PC-9 (cell line): ENCODE results near the gene NUP205. TPM values are rescaled to one million over a fixed set of nuclear protein-coding genes. Genes with fewer than 3 reads are reported as not detected.
"Not testable (repeated sequence)": the region's sequence is repeated elsewhere in the genome, so short reads cannot be mapped to it uniquely, and the experiment has no call there.

Experiments
- BruUV-seq: library from RNA; stranded (reverse); fragments of 400-500 nt; replicated peaks from 2 replicates; lab custom pipeline; 2021; lab: Mats Ljungman, UMichigan
- CTCF ChIA-PET: fragments of 300-600 bp; sonication (Branson Sonifier 250); formaldehyde crosslinking; loops from one replicate; lab custom pipeline; 2022; ENCODE audit warnings: antibody characterized with exemption; lab: Charles Lee
- POLR2A ChIA-PET: fragments of 300-600 bp; sonication (Branson Sonifier 250); formaldehyde crosslinking; loops from one replicate; lab custom pipeline; 2022; ENCODE audit warnings: antibody characterized with exemption; ENCODE audit not compliant: unreplicated experiment; lab: Charles Lee
- DNase-seq, 2 experiments: peaks; one replicate each; pipeline versions ENCODE4 v3.0.0 to v3.0.0-alpha.2; 2015 to 2022; ENCODE audit warnings: mixed read lengths in 1 of 2
- H2AFZ ChIP-seq: fragments of 200-600 bp; sonication (generic); 2 replicates; pipeline ENCODE4 v1.8.1; 2017; ENCODE audit warnings: antibody characterized with exemption
- H3F3A ChIP-seq: fragments of 200-600 bp; sonication (generic); 2 replicates; pipeline ENCODE4 v1.8.1; 2017; ENCODE audit warnings: antibody characterized with exemption, mild to moderate bottlenecking, low read depth; ENCODE audit not compliant: insufficient read depth
- H3K27ac ChIP-seq: fragments of 200-600 bp; sonication (generic); 2 replicates; pipeline ENCODE4 v1.6.1; 2016; ENCODE audit warnings: mixed run types
- H3K27me3 ChIP-seq: fragments of 200-600 bp; sonication (generic); 2 replicates; pipeline ENCODE4 v1.6.1; 2016; ENCODE audit warnings: low read depth, mixed run types; ENCODE audit not compliant: insufficient read depth
- H3K36me3 ChIP-seq: fragments of 200-600 bp; sonication (generic); 2 replicates; pipeline ENCODE4 v1.6.1; 2016; ENCODE audit warnings: low read depth, mixed run types
- H3K4me1 ChIP-seq: fragments of 200-600 bp; sonication (generic); replicated peaks from 2 replicates; pipeline ENCODE4 v1.6.1; 2016; ENCODE audit warnings: mixed run types; ENCODE audit not compliant: insufficient read depth
- H3K4me2 ChIP-seq: fragments of 200-600 bp; sonication (generic); 2 replicates; pipeline ENCODE4 v1.6.1; 2017; ENCODE audit warnings: mixed run types
- H3K4me3 ChIP-seq: fragments of 200-600 bp; sonication (generic); 2 replicates; pipeline ENCODE4 v1.6.1; 2016; ENCODE audit warnings: mixed run types
- H3K79me2 ChIP-seq: fragments of 200-600 bp; sonication (generic); 2 replicates; pipeline ENCODE4 v1.6.1; 2017; ENCODE audit warnings: low read depth, mixed run types
- H3K9me2 ChIP-seq: fragments of 200-600 bp; sonication (generic); 2 replicates; pipeline ENCODE4 v1.8.1; 2017; ENCODE audit warnings: mild to moderate bottlenecking; ENCODE audit not compliant: insufficient read depth
- H3K9me3 ChIP-seq: fragments of 200-600 bp; sonication (generic); 2 replicates; pipeline ENCODE4 v1.8.1; 2016; ENCODE audit warnings: low read depth; ENCODE audit not compliant: insufficient read depth
- H4K20me1 ChIP-seq: fragments of 200-600 bp; sonication (generic); 2 replicates; pipeline ENCODE4 v1.8.1; 2017; ENCODE audit not compliant: insufficient read depth
- EZH2 ChIP-seq: fragments of 200-600 bp; sonication (generic); IDR thresholded peaks from 2 replicates; pipeline ENCODE4 v1.8.0; 2017; ENCODE audit warnings: antibody characterized with exemption, low read depth
- intact Hi-C: fragments of 100-400 bp; cut with micrococcal nuclease; formaldehyde crosslinking; loops from one replicate; pipeline ENCODE4 v1.10.0; 2022; ENCODE audit not compliant: unreplicated experiment
- total RNA-seq: library from RNA; stranded (reverse); gene quantifications from 2 replicates; pipeline ENCODE4 v1.2.3, GENCODE V29; 2021
- TF ChIP-seq, protein P1 (sequence below): fragments of 200-600 bp; sonication (generic); conservative IDR thresholded peaks from 2 replicates; pipeline ENCODE4 v1.6.1; 2017; ENCODE audit warnings: mixed run types, antibody characterized with exemption, mild to moderate bottlenecking, moderate library complexity

The NUP205 gene
- total RNA-seq, 1 experiment from 2014 or later, result 108 TPM

DNA sequence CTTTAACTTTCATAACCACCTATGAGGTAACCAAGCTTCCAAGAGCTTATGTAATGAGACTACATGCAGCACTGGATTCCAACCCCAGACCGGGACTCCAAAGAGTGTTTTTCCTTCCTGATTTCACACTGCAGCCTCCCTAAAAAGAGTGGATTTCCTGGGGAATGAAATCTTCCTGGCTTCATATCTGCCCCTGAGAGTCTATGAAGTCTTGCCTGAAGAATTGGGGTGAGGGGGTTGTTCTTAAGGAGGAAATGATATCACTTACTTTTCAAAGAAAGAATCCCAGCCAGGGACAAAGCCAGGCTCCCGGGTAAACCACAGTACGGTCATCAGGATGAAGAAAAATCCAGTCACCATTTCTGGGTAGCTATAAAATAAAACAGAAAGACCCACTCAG, 134.3 kb downstream of the NUP205 start:
- ChIA-PET CTCF (no interaction called here), POLR2A (no interaction called here)
- H3K27ac ChIP-seq, result no peak overlapping the region

DNA sequence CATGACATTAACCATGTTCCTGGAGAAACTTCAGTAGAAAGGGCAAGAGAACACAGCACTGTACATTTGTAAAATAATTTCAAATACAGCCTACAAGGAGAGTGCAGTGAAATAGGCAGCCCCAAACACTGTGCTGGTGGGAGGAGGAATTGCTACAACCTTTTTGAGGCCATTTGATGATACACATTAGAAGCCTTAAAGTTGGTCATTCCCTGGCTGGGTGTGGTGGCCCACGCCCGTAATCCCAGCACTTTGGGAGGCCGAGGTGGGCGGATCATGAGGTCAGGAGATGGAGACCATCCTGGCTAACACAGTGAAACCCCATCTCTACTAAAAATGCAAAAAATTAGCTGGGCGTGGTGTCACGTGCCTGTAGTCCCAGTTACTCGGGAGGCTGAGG, 134.9 kb downstream of the NUP205 start:
- intact Hi-C loops, POLR2A ChIA-PET, H3K4me2 ChIP-seq, H3K4me1 ChIP-seq, CTCF ChIA-PET, H3K9me2 ChIP-seq, H2AFZ ChIP-seq, H3K27ac ChIP-seq, H3K36me3 ChIP-seq, BruUV-seq, H3K4me3 ChIP-seq, H3K9me3 ChIP-seq, DNase-seq, H3K27me3 ChIP-seq, H4K20me1 ChIP-seq, H3F3A ChIP-seq, H3K79me2 ChIP-seq: not testable (repeated sequence)

More for the DNA sequence above, 134.3 kb downstream of the NUP205 start:
- no peaks in the 10 kb centered on the region for H3K27me3 ChIP-seq
- H3K79me2 ChIP-seq, result no peaks in the 10 kb centered on the region
- no TSS peak for BruUV-seq
- intact Hi-C loops, result no loop called here
- H3K4me2 ChIP-seq, result no peak overlapping the region
- TF ChIP-seq EZH2, result no peak
- H4K20me1 ChIP-seq, result no peaks in the 10 kb centered on the region; the same call in 1 of the 2 replicates
- no peak overlapping the region for H3K4me3 ChIP-seq
- H3F3A ChIP-seq, result no peaks in the 10 kb centered on the region
- H3K9me3 ChIP-seq, result no peaks in the 10 kb centered on the region
- no peaks in the 10 kb centered on the region for H3K4me1 ChIP-seq
- no peaks in the 10 kb centered on the region for H3K9me2 ChIP-seq
- no peaks in the 10 kb centered on the region for H3K36me3 ChIP-seq
- no peak overlapping the region for H2AFZ ChIP-seq
- DNase-seq, result no peak

DNA sequence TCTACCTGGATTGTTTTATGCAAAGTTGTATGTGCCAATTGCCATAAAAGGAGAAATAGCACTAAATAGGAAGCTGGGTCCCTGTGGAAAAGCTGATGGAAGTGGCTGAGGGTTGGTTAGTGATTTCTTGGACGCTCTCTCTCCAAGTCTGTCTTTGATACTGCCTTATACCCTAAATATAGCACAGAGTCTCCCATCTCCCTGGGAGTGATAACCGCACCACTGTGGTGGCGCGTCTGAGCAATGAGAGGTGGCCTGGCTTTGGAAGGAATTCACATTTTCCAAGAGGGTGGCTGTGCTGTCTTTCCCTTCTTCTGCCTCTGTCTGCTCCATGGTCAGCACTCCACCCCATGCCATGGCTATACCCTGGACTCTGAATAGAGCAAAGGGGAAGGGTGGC, 135.8 kb downstream of the NUP205 start:
- Histone ChIP-seq H3F3A (no peaks in the 10 kb centered on the region), H3K27me3 (no peaks in the 10 kb centered on the region), H3K36me3 (no peaks in the 10 kb centered on the region), H3K27ac (no peak overlapping the region), H2AFZ (no peak overlapping the region), H3K4me1 (no peaks in the 10 kb centered on the region), H4K20me1 (no peaks in the 10 kb centered on the region), H3K9me3 (no peaks in the 10 kb centered on the region), H3K79me2 (no peaks in the 10 kb centered on the region), H3K4me3 (no peak overlapping the region), H3K9me2 (no peaks in the 10 kb centered on the region), H3K4me2 (no peak overlapping the region)
- TF ChIP-seq EZH2, result no peak
- TF ChIP-seq, protein P1, sequence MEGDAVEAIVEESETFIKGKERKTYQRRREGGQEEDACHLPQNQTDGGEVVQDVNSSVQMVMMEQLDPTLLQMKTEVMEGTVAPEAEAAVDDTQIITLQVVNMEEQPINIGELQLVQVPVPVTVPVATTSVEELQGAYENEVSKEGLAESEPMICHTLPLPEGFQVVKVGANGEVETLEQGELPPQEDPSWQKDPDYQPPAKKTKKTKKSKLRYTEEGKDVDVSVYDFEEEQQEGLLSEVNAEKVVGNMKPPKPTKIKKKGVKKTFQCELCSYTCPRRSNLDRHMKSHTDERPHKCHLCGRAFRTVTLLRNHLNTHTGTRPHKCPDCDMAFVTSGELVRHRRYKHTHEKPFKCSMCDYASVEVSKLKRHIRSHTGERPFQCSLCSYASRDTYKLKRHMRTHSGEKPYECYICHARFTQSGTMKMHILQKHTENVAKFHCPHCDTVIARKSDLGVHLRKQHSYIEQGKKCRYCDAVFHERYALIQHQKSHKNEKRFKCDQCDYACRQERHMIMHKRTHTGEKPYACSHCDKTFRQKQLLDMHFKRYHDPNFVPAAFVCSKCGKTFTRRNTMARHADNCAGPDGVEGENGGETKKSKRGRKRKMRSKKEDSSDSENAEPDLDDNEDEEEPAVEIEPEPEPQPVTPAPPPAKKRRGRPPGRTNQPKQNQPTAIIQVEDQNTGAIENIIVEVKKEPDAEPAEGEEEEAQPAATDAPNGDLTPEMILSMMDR, result no peak
- BruUV-seq, result no TSS peak
- POLR2A ChIA-PET, result no interaction called here
- DNase-seq, result no peak
- intact Hi-C loops, result no loop called here
- CTCF ChIA-PET, result interaction anchor here (0.5 kb wide), 1 partner anchor 94 kb away, joined by 3 read pairs; no protein-coding TSS in a partner anchor

DNA sequence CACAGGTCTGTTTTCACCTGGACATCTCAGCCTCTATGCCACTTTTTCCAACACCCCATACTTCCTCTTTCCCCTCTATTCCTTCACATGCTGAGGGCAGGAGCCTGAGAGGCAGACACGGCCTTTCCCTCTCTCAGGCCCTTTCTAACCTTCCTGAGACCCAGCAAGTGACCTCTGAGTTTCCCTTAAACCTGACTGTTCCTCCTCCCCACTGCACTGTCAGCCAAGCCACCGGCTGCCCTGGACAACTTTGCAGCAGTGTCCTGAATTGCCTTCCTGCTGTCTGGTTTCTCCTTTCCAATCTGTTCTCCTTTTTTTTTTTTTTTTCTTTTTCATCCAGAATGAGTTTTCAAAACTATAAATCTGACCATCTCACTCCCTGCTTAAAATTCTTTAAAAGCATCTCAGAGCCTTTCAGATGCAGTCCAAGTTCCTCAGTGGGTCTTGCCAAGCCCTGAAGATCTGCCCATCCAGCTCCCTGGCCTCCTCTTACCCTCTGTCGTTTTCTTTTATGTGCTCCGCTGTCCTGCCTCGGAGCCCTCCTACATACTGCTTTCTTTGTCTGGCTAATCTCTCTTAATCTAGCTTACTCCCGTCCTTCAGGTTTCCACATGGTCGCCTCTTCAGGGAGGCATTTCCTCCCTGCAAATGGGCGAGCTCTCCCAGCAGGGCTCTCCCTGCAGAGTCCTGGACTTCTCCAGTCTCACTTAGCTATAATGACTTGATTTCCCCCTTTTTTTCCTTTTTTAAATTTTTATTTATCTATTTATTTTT, 139.7 kb downstream of the NUP205 start:
- no peak overlapping the region for H3K27ac ChIP-seq

More for the DNA sequence above, 139.7 kb downstream of the NUP205 start:
- H2AFZ ChIP-seq, result no peak overlapping the region
- no peaks in the 10 kb centered on the region for H4K20me1 ChIP-seq
- no peaks in the 10 kb centered on the region for H3K79me2 ChIP-seq
- CTCF ChIA-PET, result no interaction called here
- TF ChIP-seq, protein P1, result no peak
- TF ChIP-seq EZH2, result no peak
- BruUV-seq, result no TSS peak
- no peak overlapping the region for H3K4me2 ChIP-seq
- POLR2A ChIA-PET, result interaction anchor here (0.7 kb wide), 1 partner anchor 8 kb away, joined by 4 read pairs; no protein-coding TSS in a partner anchor
- no peaks in the 10 kb centered on the region for H3K4me1 ChIP-seq
- no peaks in the 10 kb centered on the region for H3F3A ChIP-seq
- no peaks in the 10 kb centered on the region for H3K9me3 ChIP-seq
- H3K36me3 ChIP-seq, result no peaks in the 10 kb centered on the region
- DNase-seq, result no peak
- H3K4me3 ChIP-seq, result no peak overlapping the region
- H3K9me2 ChIP-seq, result no peaks in the 10 kb centered on the region
- intact Hi-C loops, result no loop called here
- no peaks in the 10 kb centered on the region for H3K27me3 ChIP-seq

Other genes starting within 250 kb of the NUP205 start
- 22.8 and 25.8 TPM in 2 replicates for gene CNOT4, start 47.8 kb upstream of the NUP205 start, total RNA-seq
- gene STMP1, start 104.6 kb downstream of the NUP205 start, total RNA-seq, result 60.4 and 77.0 TPM in 2 replicates
- not detected in 2 replicates for gene SLC13A4, start 170.3 kb downstream of the NUP205 start, total RNA-seq
- gene FAM180A, start 190.9 kb downstream of the NUP205 start, total RNA-seq, result not detected in 2 replicates